B cell (primary cell): Measurements from ENCODE around the gene HSD11B2. TPM values are rescaled to one million over a fixed set of nuclear protein-coding genes. Genes with fewer than 3 reads are reported as not detected.

Experiments
- ATAC-seq: fragments of 200-7000 bp; cut with Tn5 transposase; one replicate; pipeline ENCODE4 v1.10.0; 2021; ENCODE audit warnings: low read depth, mild to moderate bottlenecking, moderate number of reproducible peaks, moderate library complexity
- CTCF ChIA-PET: fragments of 350-600 bp; sonication (Branson Sonifier 250); formaldehyde crosslinking; loops from one replicate; lab custom pipeline; 2021; ENCODE audit warnings: antibody characterized with exemption, inconsistent platforms; lab: Charles Lee
- POLR2A ChIA-PET: fragments of 350-600 bp; sonication (Branson Sonifier 250); formaldehyde crosslinking; loops from one replicate; lab custom pipeline; 2021; ENCODE audit warnings: antibody characterized with exemption; lab: Charles Lee
- DNase-seq: peaks from one replicate; pipeline ENCODE4 v3.0.0; 2013
- H2AFZ ChIP-seq: 2 replicates; pipeline ENCODE4 v1.6.1; 2012; ENCODE audit warnings: mild to moderate bottlenecking, low read depth, low read length; ENCODE audit not compliant: insufficient read depth, poor library complexity, severe bottlenecking
- H3K27ac ChIP-seq, 2 donors: 1 replicate in 1 of 2; 2 replicates in 1 of 2; pipeline ENCODE4 v1.5.1; 2012 to 2013; ENCODE audit warnings: low read length in 2 of 2, mild to moderate bottlenecking in 2 of 2, moderate library complexity in 1 of 2
- H3K27me3 ChIP-seq, 4 experiments: fragments of 200-600 bp in 1 of 4; sonication (generic) in 1 of 4; replicated peaks in 1 of 4; 1 replicate in 2 of 4; 2 replicates in 2 of 4; pipeline versions ENCODE4 v1.6.1 to v1.7.0; 2013 to 2016; ENCODE audit warnings: low read length in 3 of 4, mild to moderate bottlenecking in 2 of 4, mixed read lengths in 1 of 4, moderate library complexity in 1 of 4; ENCODE audit not compliant: insufficient read depth in 4 of 4, control insufficient read depth in 3 of 4; ENCODE audit errors: control extremely low read depth in 1 of 4
- H3K36me3 ChIP-seq, 2 experiments: replicated peaks in 1 of 2; 1 replicate in 1 of 2; 2 replicates in 1 of 2; pipeline versions ENCODE4 v1.6.1 to v1.7.1; 2013; ENCODE audit warnings: low read length in 1 of 2; ENCODE audit not compliant: insufficient read depth in 2 of 2, control insufficient read depth in 1 of 2; ENCODE audit errors: control extremely low read depth in 1 of 2, extremely low read depth in 1 of 2
- H3K4me1 ChIP-seq, 2 donors: fragments of 200-600 bp in 1 of 2; sonication (generic) in 1 of 2; 1 replicate in 1 of 2; 2 replicates in 1 of 2; pipeline versions ENCODE4 v1.5.1 to v1.6.1; 2013 to 2017; ENCODE audit warnings: low read length in 2 of 2; ENCODE audit not compliant: control insufficient read depth in 2 of 2, insufficient read depth in 2 of 2
- H3K4me2 ChIP-seq: replicated peaks from 2 replicates; pipeline ENCODE3; 2012; ENCODE audit warnings: mild to moderate bottlenecking, low read depth, low read length; ENCODE audit not compliant: poor library complexity, severe bottlenecking
- H3K4me3 ChIP-seq, 5 experiments: fragments of 200-600 bp in 1 of 5; sonication (generic) in 1 of 5; 1 replicate in 3 of 5; 2 replicates in 2 of 5; pipeline versions ENCODE4 v1.5.1 to v1.7.0; 2011 to 2016; ENCODE audit warnings: low read length in 4 of 5, mild to moderate bottlenecking in 4 of 5, low read depth in 2 of 5, control low read depth in 1 of 5, moderate library complexity in 1 of 5; ENCODE audit not compliant: insufficient read depth in 1 of 5; ENCODE audit errors: control extremely low read depth in 1 of 5, extremely low read depth in 1 of 5
- H3K79me2 ChIP-seq: fragments of 200-600 bp; sonication (generic); one replicate; pipeline ENCODE4 v1.6.0; 2016; ENCODE audit warnings: low read length; ENCODE audit not compliant: control insufficient read depth, insufficient read depth
- H3K9ac ChIP-seq: fragments of 200-600 bp; sonication (generic); 2 replicates; pipeline ENCODE4 v1.6.1; 2017; ENCODE audit warnings: mild to moderate bottlenecking, low read length, moderate library complexity
- H3K9me3 ChIP-seq, 3 donors: one replicate each; pipeline versions ENCODE4 v1.6.1 to v1.7.1; 2013; ENCODE audit warnings: low read length in 2 of 3; ENCODE audit not compliant: control insufficient read depth in 2 of 3, insufficient read depth in 1 of 3; ENCODE audit errors: control extremely low read depth in 1 of 3
- H4K20me1 ChIP-seq: 2 replicates; pipeline ENCODE4 v1.6.0; 2012; ENCODE audit warnings: mild to moderate bottlenecking, low read length; ENCODE audit not compliant: insufficient read depth, control insufficient read depth, poor library complexity, severe bottlenecking
- H3K27ac Mint-ChIP-seq: one replicate; pipeline ENCODE4 v1.8.0; 2021; ENCODE audit warnings: mixed read lengths
- H3K27me3 Mint-ChIP-seq: one replicate; pipeline ENCODE4 v1.8.0; 2021; ENCODE audit warnings: mixed read lengths
- H3K4me1 Mint-ChIP-seq: one replicate; pipeline ENCODE4 v1.8.0; 2021; ENCODE audit warnings: mixed read lengths
- H3K4me3 Mint-ChIP-seq: one replicate; pipeline ENCODE4 v1.8.0; 2021; ENCODE audit warnings: mixed read lengths
- H3K9me3 Mint-ChIP-seq: one replicate; pipeline ENCODE4 v1.8.0; 2022; ENCODE audit warnings: mixed read lengths; ENCODE audit not compliant: insufficient read depth
- CTCF ChIP-seq: fragments of 200-600 bp; IDR thresholded peaks from one replicate; pipeline ENCODE4 v1.8.0; 2022; ENCODE audit warnings: antibody characterized with exemption, mild to moderate bottlenecking
- EZH2 ChIP-seq: IDR thresholded peaks from 2 replicates; pipeline ENCODE4 v1.6.1; 2012; ENCODE audit warnings: borderline replicate concordance, low read depth, mild to moderate bottlenecking, moderate library complexity, low read length; ENCODE audit not compliant: insufficient read depth, poor library complexity, severe bottlenecking
- WGBS: methylation state at CpG from one replicate; pipeline ENCODE4 v1.1.5; 2013; ENCODE audit warnings: missing lambda C conversion rate; ENCODE audit not compliant: insufficient coverage; 5-methylcytosine and 5-hydroxymethylcytosine counted together
- intact Hi-C: fragments of 100-400 bp; cut with micrococcal nuclease; formaldehyde crosslinking; loops from one replicate; pipeline ENCODE4 v1.10.0; 2022
- polyA plus RNA-seq: library from polyadenylated mRNA; depleted of rRNA; stranded (reverse); fragments of >200 nt; gene quantifications from 2 replicates; pipeline ENCODE4 v1.2.3, GENCODE V29; 2012
- total RNA-seq, 2 donors: library from RNA; stranded (reverse); fragments of 120-200 nt in 1 of 2; gene quantifications; 1 replicate in 1 of 2; 2 replicates in 1 of 2; pipeline versions ENCODE4 v1.2.3 to v1.2.4, GENCODE V29; 2013 to 2022

HSD11B2 gene
- total and polyA plus RNA-seq, 2 donors (not counting 1 experiment from before 2014, with no cell fraction given), result 0.09 TPM; not detected in 1

GRCh38 chr16:67388591-67388990 lies 42.3 kb upstream of the HSD11B2 start:
- intact Hi-C loops, result no loop called here
- H3K9ac ChIP-seq, result no peak overlapping the region
- ChIA-PET CTCF (interaction anchor here (1.0 kb wide), 1 partner anchor 11 kb away, joined by 4 read pairs; no protein-coding TSS in a partner anchor), POLR2A (no interaction called here)
- no peak overlapping the region for H3K27ac ChIP-seq
- Mint-ChIP-seq H3K4me1 (peaks cover 19% of the 10 kb centered on the region), H3K9me3 (no peaks in the 10 kb centered on the region), H3K27me3 (peaks cover 22% of the 10 kb centered on the region), H3K4me3 (no peak overlapping the region), H3K27ac (no peak overlapping the region)
- no peak for TF ChIP-seq EZH2
- no peak for TF ChIP-seq CTCF
- no peak overlapping the region for H3K4me2 ChIP-seq
- no peak overlapping the region for H2AFZ ChIP-seq
- DNase-seq (no peak), ATAC-seq (no peak)
- H3K4me1 ChIP-seq, result peaks cover 18 to 19% of the 10 kb centered on the region in 2 donors
- H3K4me3 ChIP-seq, result no peak overlapping the region
- no peaks in the 10 kb centered on the region for H4K20me1 ChIP-seq
- H3K36me3 ChIP-seq, result no peaks in the 10 kb centered on the region
- WGBS, result 80% methylated on average over 1 of the region's 2 CpGs
- no peaks in the 10 kb centered on the region for H3K79me2 ChIP-seq
- H3K9me3 ChIP-seq, result peaks cover 0 to 10% (median 0%) of the 10 kb centered on the region in 3 donors
- peaks cover 0 to 15% (median 13%) of the 10 kb centered on the region in 4 experiments for H3K27me3 ChIP-seq

DNA sequence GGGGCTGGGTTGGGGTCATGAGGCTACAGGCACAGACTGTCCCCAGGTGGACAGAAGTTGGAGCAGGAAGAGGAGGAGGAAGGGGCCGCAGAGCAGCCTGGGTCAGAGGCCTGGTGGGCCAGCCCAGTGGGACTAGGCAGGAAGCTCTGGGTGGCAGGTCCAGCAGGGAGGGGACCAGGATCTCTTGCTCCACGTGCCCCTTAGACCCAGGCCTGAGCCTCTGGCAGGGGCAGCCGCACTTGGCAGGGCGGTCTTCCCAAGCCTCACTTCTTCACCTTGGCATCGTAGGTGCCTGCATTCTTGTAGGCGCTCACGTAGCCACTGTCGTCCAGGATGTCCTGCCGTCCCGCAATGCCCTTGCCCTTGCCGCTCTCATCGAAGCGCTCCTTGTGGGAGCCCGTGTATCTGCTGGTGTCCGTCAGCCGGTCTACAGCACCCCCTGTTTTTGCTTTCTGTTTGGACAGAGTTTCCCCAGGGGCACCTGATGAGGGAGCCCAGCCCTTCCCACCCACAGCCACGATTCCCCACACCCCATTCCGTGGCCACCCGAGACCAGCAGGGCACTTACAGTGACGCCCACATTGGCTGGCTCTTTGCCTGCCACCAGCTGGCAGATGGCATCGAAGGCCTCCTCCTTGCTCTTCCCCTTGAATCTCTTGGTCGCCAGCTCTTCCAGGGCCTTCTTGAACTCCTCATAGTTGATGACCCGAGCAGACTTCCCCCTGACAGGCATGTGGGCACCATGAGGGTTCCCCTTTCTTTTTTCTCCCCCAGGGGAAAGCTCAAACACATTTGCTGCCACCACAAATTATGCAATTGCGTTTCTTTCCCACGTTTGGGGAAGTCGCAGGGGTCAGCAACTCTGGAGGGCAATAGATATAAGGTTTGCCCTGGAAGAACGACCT lies 40.8 kb upstream of the HSD11B2 start:
- H3K36me3 ChIP-seq, result no peaks in the 10 kb centered on the region
- Mint-ChIP-seq H3K4me1 (peaks cover 26% of the 10 kb centered on the region), H3K9me3 (no peaks in the 10 kb centered on the region), H3K4me3 (peak overlapping the region; percentile 33), H3K27ac (no peak overlapping the region), H3K27me3 (peaks cover 27% of the 10 kb centered on the region)
- intact Hi-C loops, result loop anchor here (10.0 kb wide), 1 partner anchor 45 kb away; no protein-coding TSS in a partner anchor
- H3K27me3 ChIP-seq, result peaks cover 0 to 30% (median 25%) of the 10 kb centered on the region in 4 experiments
- H3K9ac ChIP-seq, result no peak overlapping the region
- H3K4me3 ChIP-seq, result no peak overlapping the region
- CTCF ChIA-PET, result no interaction called here
- no peak overlapping the region for H2AFZ ChIP-seq
- 62% methylated on average over 27 of the region's 27 CpGs for WGBS
- DNase-seq (peak; percentile 52), ATAC-seq (peak; percentile 26)
- H3K27ac ChIP-seq, result no peak overlapping the region
- POLR2A ChIA-PET, result no interaction called here
- H4K20me1 ChIP-seq, result no peaks in the 10 kb centered on the region
- H3K4me1 ChIP-seq, result peaks cover 32 to 34% of the 10 kb centered on the region in 2 donors
- peaks cover 0 to 18% (median 0%) of the 10 kb centered on the region in 3 donors for H3K9me3 ChIP-seq
- no peaks in the 10 kb centered on the region for H3K79me2 ChIP-seq
- TF ChIP-seq EZH2 (no peak), CTCF (no peak)
- no peak overlapping the region for H3K4me2 ChIP-seq
